ENCODE measurements around the gene ALOXE3. TPM values are rescaled to one million over a fixed set of nuclear protein-coding genes. Genes with fewer than 3 reads are reported as not detected.

ALOXE3 gene
- total and polyA plus RNA-seq, 2 of the 8 experiments (the other 6 are each of a cell fraction or from before 2014, with no cell fraction given), result 0.26 TPM; not detected in 1

DNA sequence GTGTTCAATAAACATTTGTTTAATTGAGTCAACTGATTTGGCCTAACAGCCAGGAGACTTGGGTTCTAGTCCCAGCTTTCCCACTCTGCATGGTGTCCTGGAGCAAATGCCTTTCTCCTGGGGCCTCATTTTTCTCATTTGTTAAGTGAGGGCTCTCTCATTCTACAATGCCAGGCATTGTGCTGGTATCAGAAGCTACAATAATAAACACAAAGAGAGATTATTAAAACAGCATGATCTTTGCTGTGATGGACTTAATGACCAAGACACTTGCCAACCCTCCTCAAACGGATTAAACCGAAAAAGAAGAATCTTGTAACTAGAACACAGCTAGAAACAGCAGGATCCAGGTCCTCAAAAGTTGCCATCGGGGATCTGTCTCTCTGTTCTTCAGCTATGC, 49.2 kb upstream of the ALOXE3 start (continued):
- no peak for TF ChIP-seq GABPA (IDR thresholded peaks at IDR 0.05; ENCODE audit: borderline replicate concordance, insufficient read depth, low read length)

Data from H1 (cell line).